ENCODE results near the gene CAVIN2.
"Not testable (repeated sequence)": the region's sequence is repeated elsewhere in the genome, so short reads cannot be mapped to it uniquely, and the experiment has no call there.

The CAVIN2 gene

DNA sequence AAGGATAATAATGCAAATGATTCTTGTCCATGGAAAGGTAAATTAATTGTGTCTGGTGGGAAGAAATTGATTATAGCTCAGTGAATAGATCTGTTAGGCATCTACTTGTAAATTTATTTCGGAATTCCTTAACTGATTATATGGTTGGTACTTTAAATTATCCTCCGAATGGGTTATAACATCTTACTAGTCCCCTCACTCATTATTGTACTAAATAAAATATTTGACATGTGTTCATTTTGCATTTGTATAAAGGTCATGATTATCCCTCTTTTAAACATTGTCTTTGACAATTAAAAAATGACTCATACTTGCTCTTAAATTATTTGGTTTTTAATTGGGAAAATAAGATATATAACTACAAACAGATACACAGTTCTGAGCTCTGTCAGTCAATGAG, 47.4 kb downstream of the CAVIN2 start:
- no peak for DNase-seq (ENCODE audit: low spot score)

DNA sequence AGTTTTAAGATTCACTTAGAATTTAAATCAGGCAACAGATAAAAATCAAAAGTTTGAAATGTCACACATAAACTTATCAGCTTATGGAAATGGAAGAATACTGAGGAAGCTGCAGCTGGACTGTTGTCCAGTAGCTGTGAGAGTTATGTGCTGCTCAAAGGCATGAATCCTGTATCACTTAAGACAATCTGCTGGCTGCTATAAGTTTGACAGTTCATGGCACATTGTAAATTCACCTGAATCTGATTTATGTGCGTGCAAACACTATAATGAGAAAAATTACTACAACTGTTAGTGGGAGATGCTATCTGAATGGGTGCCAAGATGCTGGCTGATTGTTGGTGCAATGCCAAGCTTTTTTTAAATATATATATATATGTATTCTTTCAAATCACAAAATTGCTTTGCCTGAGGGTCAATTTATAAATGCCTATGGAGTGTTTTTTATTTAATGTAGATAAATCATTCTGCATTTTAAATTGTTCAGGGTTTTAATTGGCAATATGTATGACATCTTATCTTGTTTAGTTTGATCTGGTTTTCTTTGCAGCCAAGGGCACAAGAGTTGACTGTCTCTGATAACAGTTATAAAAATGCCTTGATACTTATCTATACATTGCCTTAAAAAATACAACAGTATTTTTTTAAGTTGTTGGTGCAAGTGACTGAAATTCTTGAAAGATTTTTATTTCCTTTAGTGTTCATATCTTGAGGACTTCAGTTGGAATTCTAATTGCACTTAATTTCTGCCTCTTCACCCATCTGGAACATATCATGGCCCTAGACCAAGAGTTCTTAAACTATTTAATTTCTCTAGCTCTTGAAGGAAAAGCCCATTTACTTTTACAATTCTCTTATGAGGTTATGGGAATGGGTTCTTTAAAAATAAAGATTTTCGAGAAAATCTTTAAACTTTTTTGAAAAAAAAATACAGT, 48.7 kb downstream of the CAVIN2 start:
- DNase-seq (ENCODE audit: low spot score) = no peak

DNA sequence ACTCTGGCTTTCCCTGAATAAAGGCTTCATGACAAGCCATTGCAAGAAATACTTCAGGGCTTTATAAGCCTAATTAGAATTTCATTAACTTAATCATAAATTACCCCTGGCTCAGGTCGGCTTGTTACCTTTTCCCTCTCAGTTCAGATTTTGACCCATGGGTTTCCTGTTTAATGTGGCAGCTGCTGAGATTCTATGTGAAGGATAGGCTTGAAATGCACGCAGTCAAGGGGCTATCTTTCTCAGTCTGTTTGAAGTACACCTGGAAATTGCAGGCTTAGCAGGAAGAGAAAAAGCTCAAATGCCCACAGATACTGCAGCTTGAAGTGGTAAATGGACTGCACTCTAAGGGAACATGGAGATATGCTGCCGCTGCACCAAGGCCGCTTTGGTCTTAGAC, 49.4 kb downstream of the CAVIN2 start:
- no peak for DNase-seq (ENCODE audit: low spot score)

DNA sequence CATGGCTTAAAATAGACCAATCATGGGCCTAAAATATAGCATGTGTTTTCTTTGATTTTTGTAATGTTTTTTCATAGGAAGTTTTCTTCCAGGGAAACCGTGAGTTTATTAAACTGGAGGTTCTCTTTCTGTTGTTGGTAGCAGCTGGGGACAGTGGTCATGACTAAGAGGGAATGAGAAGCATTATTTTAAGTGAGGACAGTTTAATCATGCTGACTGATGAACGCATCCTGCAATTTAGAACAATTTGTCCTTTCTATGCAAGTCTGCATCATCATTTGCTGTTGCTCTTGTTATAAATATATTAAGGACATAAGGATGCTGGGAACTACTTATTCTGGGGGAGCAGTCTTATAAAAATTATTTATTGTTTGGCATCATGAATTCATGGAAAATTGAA, 51.2 kb downstream of the CAVIN2 start:
- no peak for DNase-seq (ENCODE audit: low spot score)

DNA sequence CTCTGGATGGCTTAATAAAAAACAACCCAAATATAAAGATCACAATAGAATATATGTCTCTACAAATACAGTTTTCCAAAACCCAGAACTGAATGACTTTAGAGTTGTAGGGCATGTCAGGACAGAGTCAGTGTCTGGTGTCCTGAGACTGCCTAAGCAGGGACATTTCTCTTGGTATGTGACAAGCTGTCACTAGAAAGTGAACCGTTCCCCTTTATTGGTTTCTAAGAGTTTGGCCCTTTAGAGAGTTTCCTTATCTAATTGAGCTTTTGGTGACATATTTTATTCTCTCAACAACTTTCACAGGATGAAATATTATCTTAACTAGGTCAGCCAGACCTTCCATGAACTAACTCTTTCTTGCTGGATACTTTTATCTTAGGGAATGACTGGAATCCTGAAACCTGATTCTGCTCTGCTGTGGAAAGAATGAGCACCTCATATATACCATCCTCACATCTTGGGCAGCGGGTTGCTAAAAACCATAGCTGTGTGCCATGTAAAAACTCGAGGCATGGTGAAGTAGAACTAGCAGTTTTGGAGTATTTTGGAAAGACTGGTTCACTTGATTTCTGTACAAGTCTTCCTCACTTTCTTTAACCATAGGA, 54.8 kb downstream of the CAVIN2 start:
- DNase-seq (ENCODE audit: low spot score) = no peak

DNA sequence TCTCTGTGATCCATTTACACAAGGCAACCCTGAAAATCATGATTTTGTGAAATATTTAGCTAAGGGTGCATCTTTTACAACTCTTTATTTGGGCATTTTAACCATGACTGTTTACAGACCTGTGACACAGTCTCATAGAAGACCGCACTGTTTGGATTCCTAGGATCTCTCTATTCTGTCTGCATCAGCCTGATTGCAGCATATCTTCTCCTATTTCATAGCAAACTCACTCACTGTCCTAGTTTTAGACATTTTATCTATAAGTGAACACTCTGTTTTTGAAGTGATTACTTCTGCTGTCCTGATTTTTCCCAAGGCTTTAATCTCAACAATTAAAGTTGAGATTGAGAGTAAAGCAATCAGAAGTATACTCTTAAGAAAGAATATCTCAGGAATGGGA, 56.2 kb downstream of the CAVIN2 start:
- DNase-seq (ENCODE audit: low spot score) = no peak

DNA sequence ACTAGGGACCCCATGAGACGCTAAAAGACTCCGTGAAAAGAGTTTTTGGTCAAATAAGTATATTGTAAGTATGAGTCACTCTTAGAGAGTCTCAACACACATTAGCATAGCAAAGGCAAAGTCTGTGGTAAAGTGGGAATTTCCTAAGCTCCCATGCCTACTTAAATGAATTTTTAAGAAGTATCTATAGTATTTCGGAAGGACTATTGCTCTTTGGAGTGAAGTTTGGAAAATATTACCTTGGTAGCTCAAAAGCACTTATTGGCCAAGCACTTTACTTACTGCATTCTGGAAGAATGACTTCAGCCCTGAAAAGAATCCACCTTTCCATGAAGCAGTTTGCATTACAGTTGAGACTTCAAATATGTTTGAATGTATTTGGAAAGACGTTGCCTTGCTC, 57.1 kb downstream of the CAVIN2 start:
- DNase-seq (ENCODE audit: low spot score) = no peak

DNA sequence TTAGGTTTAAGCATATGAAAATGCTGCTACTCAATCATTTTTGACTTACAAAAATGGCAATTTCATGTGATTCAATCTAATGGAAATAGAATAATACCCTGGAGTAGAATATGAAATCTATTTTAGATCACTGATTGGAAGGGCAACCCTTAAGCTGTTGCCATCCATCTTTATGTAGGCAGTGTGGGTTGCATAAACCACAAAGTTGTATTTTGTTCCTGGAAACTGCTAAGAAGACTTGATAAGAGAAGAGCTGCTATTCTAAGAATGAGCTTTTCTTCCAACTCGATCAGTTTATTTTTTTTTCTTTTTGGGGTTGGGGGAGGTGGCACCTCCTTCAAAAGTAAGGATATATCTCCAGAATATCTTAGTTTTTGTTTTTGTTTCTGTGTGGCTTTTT, 60.2 kb downstream of the CAVIN2 start:
- no peak for DNase-seq (ENCODE audit: low spot score)

DNA sequence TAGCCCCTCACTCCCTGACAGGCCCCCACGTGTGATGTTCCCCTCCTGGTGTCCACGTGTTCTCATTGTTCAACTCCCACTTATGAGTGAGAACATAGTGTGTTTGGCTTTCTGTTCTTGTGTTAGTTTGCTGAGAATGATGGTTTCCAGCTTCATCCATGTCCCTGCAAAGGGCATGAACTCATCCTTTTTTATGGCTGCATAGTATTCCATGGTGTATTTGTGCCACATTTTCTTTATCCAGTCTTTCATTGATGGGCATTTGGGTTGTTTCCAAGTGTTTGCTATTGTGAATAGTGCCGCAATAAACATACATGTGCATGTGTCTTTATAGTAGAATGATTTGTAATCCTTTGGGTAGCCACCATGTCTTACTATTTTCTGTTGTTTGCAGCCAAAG, 61.2 kb downstream of the CAVIN2 start:
- not testable (repeated sequence) for DNase-seq (ENCODE audit: low spot score)

Data from HuH-7.5 (cell line).